Activated CD8-positive, alpha-beta memory T cell treated with anti-CD3 and anti-CD28 coated beads, Interleukin-2, amount 50 U/mL, for 24 hours (primary cell): ENCODE results near the gene TEX10.
"Not testable (repeated sequence)": the region's sequence is repeated elsewhere in the genome, so short reads cannot be mapped to it uniquely, and the experiment has no call there.

Experiments used
- DNase-seq: peaks from one replicate; pipeline ENCODE4 v3.0.0-alpha.2; 2020; ENCODE audit errors: extremely low read depth

Gene TEX10

GRCh38 chr9:100346836-100347235, 5.9 kb downstream of the TEX10 start:
- DNase-seq: no peak

GRCh38 chr9:100341889-100342288, 10.9 kb downstream of the TEX10 start:
- DNase-seq: no peak

GRCh38 chr9:100340224-100340623, 12.5 kb downstream of the TEX10 start:
- no peak for DNase-seq

- DNase-seq: not testable (repeated sequence)
Observed at GRCh38 chr9:100338736-100339135, 14.0 kb downstream of the TEX10 start.

- DNase-seq: no peak
Observed at GRCh38 chr9:100324594-100325200, 28.0 kb downstream of the TEX10 start.

- no peak for DNase-seq
Observed at GRCh38 chr9:100322954-100323536, 29.7 kb downstream of the TEX10 start.

GRCh38 chr9:100317706-100318105, 35.0 kb downstream of the TEX10 start:
- no peak for DNase-seq

- no peak for DNase-seq
Observed at GRCh38 chr9:100315561-100315960, 37.2 kb downstream of the TEX10 start.

- DNase-seq: no peak
Observed at GRCh38 chr9:100309992-100310391, 42.8 kb downstream of the TEX10 start.

GRCh38 chr9:100308965-100309564, 43.7 kb downstream of the TEX10 start:
- no peak for DNase-seq

- no peak for DNase-seq
Observed at GRCh38 chr9:100307080-100307479, 45.7 kb downstream of the TEX10 start.

GRCh38 chr9:100306283-100306682, 46.5 kb downstream of the TEX10 start:
- no peak for DNase-seq

GRCh38 chr9:100303747-100304146, 49.0 kb downstream of the TEX10 start:
- DNase-seq: no peak

- no peak for DNase-seq
Observed at GRCh38 chr9:100298378-100298777, 54.4 kb downstream of the TEX10 start.

GRCh38 chr9:100296407-100296806, 56.3 kb downstream of the TEX10 start:
- no peak for DNase-seq

- DNase-seq: no peak
Observed at GRCh38 chr9:100295240-100295639, 57.5 kb downstream of the TEX10 start.

GRCh38 chr9:100294806-100295205, 57.9 kb downstream of the TEX10 start:
- no peak for DNase-seq

GRCh38 chr9:100294341-100294740, 58.4 kb downstream of the TEX10 start:
- DNase-seq: no peak

GRCh38 chr9:100292414-100292813, 60.3 kb downstream of the TEX10 start:
- no peak for DNase-seq

- no peak for DNase-seq
Observed at GRCh38 chr9:100290714-100291113, 62.0 kb downstream of the TEX10 start.

- DNase-seq: no peak
Observed at GRCh38 chr9:100287186-100287585, 65.6 kb downstream of the TEX10 start.

- no peak for DNase-seq
Observed at GRCh38 chr9:100286257-100286656, 66.5 kb downstream of the TEX10 start.

GRCh38 chr9:100285601-100286000, 67.1 kb downstream of the TEX10 start:
- DNase-seq: no peak

GRCh38 chr9:100285080-100285479, 67.7 kb downstream of the TEX10 start:
- no peak for DNase-seq
